H7 (cell line): ENCODE data around the gene NKPD1. TPM values are rescaled to one million over a fixed set of nuclear protein-coding genes. Genes with fewer than 3 reads are reported as not detected.

ENCODE experiments used
- DNase-seq: peaks from one replicate; pipeline ENCODE4 v3.0.0; 2012
- H3K27me3 ChIP-seq: 2 replicates; pipeline ENCODE4 v1.6.0; 2011; ENCODE audit warnings: mild to moderate bottlenecking, low read length; ENCODE audit not compliant: control insufficient read depth, insufficient read depth
- H3K36me3 ChIP-seq: replicated peaks from 2 replicates; pipeline ENCODE4 v1.5.1; 2011; ENCODE audit warnings: low read length; ENCODE audit not compliant: control insufficient read depth, insufficient read depth
- H3K4me3 ChIP-seq: 2 replicates; pipeline ENCODE4 v1.5.1; 2011; ENCODE audit warnings: low read depth, mild to moderate bottlenecking, control low read depth, low read length, moderate library complexity; ENCODE audit not compliant: insufficient read depth
- total RNA-seq: library from RNA; depleted of rRNA; stranded (reverse); fragments of >200 nt; shearing (Covaris generic); gene quantifications from 2 replicates; pipeline ENCODE4 v1.2.3, GENCODE V29; 2014

Gene NKPD1
- total RNA-seq, 1 experiment from 2014 or later, result 0.24 TPM

DNA sequence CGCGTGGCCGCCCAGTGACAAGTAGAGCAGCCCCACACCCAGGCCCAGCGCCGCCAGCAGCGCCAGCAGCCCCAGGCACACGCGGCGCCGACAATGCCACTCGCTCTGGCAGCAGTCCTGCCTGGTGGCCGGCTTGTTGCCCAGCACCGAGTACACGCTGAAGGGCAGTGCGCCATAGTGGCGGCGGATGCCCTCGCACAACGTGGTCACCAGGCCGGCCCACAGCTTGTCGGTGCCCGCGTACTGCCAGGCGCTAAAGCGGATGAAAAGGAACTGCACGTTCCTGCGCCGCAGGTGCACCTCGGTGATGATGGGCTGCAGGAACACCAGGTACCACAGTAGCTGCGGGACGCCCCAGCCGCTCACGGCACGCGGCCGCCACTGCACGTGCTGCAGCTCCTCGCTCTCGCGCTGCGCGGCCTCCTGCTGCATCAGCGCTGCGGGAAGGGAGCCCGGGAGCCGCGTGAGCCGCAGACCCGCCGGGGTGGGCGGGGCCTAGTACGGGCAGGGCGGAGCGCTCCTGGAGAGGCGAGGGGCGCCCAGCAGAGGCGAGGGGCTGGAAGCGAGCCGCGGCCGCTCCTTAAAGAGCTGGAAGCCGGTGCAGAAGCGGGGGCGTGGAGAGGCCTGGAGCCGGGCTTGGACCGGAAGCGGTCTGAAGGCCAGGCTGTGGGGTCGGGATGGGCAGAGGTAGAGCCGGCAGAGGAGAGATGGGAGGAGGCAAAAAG, 7.3 kb downstream of the NKPD1 start:
- H3K27me3 ChIP-seq, result peaks cover 9% of the 10 kb centered on the region

DNA sequence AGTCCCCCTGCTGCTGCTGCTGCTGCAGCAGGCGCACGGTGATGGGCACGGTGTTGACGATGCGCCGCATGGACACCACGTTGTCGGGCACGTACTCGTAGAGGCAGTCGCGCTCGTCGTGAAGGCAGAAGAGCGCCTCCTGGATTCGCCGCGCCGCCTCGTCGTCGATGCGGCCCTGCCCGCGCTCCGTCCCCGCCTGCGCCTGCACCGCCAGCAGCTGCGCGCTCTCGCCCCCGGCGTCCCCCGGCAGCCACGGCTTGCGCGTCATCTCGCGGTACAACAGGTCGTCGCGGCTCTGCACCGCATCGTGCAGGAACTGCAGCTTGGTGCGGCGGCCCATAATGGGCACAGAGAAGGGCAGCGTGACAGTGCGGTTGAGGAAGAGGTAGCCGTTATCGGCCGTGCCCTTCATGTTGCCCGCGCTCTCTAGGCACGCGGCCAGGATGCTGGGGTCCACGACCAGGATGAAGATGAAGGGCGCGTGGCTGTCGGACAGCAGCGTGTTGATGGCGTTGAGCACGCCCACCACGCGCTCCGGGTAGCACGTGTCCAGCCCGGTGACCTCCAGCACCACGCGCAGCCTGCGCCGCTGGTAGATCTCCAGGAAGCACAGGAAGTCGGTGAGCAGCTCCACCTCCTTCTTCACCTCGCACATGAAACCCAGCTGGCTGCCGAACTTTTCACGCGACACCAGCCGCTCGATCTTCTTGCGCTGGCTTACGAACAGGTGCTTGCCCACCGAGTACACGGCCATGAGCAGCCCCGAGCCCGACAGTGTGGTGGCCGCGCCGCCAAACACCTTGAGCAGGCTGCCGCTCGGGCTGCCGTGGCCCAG, 8.1 kb downstream of the NKPD1 start:
- peak; percentile 81 for DNase-seq
- Histone ChIP-seq H3K27me3 (peaks cover 9% of the 10 kb centered on the region), H3K36me3 (no peaks in the 10 kb centered on the region), H3K4me3 (no peak overlapping the region)

More for the DNA sequence above, 7.3 kb downstream of the NKPD1 start:
- H3K36me3 ChIP-seq, result no peaks in the 10 kb centered on the region
- H3K4me3 ChIP-seq, result peak overlapping the region; percentile 35
- peak; percentile 95 for DNase-seq

DNA sequence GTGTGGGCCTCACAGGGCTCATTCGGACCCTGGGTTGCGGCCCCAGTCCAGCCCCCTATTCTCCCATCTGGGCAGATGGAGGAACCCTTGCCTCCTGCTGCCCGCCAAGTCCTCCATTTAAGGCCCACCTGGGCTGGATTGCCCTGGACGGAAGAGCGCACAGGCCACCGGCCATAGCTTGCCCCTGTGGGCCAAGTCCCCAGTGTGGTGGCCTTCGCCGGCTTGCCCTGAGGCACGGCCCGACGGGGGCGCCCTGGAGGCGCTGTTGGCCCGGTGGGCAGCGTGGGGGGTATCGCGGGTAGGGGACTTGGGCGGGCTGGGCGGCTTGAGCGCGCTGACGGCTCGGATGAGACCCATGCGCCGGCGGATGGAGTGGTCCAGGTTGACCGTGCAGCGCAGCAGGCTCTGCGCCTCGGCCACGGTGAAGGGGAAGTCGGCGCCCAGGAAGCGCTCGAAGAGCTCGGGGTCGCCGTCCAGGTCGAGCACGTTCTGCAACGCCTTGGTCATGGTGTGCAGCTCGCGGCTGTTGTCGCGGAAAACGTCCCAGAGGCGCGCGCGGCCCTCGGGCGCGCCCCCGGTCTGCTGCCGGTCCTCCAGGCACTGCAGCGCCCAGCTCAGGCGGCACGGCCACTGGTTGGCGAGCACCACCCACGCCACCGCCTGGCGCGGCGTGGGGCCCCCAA, 8.8 kb downstream of the NKPD1 start:
- Histone ChIP-seq H3K4me3 (no peak overlapping the region), H3K36me3 (no peaks in the 10 kb centered on the region; the same call in none of the 2 replicates), H3K27me3 (peaks cover 9% of the 10 kb centered on the region)
- DNase-seq, result peak; percentile 80

DNA sequence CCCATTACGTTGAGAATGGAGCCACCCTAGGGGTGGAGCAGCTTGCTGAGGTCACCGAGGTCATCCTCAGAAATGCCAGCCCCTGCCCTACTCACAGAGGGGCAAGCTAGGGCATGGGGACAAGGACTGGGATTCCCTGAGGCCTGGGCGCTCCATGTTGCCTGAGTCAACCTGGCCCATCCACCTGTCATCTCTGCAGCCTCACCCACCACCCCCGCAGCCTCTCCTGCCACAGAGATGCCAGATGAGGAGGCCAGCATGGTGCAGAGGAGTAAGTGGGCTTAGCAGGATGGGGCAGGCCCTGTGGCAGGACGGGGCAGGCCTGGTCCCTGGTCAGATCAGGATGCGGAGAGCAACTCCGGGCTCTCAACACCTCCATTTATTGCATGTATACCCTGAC, 9.5 kb downstream of the NKPD1 start:
- H3K27me3 ChIP-seq, result peaks cover 9% of the 10 kb centered on the region
- H3K4me3 ChIP-seq, result no peak overlapping the region
- DNase-seq, result no peak

DNA sequence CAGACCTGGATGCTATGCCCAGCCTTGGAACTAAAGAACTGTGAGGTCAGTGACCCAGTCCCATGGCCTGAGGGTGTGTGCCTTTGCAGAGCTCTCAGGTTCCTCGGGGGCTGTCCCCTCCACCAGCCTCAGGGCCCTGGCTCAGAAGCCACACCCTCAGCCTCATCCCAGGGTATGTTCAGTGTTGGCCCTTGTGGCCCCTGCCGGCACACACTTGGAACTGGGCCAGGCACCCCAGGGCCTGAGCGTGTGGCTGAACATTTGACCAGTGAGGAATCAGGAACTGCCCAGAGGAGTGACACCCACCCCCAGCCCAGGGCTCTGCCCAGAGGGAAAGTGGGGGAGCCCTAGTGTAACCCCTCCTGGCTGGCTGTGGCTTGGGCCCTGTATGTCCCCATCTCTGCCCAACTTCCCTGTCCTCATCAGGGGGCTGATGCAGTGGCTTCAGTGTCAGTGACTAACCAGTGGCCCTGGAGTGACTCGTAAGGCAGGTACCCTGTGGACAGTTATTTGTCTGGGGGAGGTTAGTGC, 10.0 kb downstream of the NKPD1 start:
- no peaks in the 10 kb centered on the region; the same call in none of the 2 replicates for H3K36me3 ChIP-seq
- no peak overlapping the region for H3K4me3 ChIP-seq
- H3K27me3 ChIP-seq, result peaks cover 9% of the 10 kb centered on the region
- DNase-seq, result no peak

More for the DNA sequence above, 9.5 kb downstream of the NKPD1 start:
- H3K36me3 ChIP-seq, result no peaks in the 10 kb centered on the region; the same call in none of the 2 replicates

DNA sequence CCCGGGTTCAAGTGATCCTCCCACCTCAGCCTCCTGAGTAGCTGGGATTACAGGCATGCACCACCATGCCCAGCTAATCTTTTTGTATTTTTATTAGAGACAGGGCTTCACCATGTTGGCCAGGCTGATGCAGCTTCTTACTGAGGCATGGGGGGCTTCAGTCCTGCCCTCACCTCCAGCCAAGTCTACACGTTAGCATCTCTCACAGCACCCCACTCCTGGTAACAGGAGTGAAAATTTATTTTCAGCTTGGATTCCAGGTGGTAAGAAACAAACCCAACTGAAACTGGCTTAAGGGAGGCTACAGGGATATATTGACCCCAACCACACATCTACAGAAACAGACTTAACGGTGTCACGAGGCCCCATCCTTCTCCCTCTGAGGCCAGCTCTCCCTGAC, 10.6 kb downstream of the NKPD1 start:
- no peaks in the 10 kb centered on the region; the same call in none of the 2 replicates for H3K36me3 ChIP-seq
- no peak overlapping the region for H3K4me3 ChIP-seq
- no peak for DNase-seq
- peaks cover 9% of the 10 kb centered on the region for H3K27me3 ChIP-seq

DNA sequence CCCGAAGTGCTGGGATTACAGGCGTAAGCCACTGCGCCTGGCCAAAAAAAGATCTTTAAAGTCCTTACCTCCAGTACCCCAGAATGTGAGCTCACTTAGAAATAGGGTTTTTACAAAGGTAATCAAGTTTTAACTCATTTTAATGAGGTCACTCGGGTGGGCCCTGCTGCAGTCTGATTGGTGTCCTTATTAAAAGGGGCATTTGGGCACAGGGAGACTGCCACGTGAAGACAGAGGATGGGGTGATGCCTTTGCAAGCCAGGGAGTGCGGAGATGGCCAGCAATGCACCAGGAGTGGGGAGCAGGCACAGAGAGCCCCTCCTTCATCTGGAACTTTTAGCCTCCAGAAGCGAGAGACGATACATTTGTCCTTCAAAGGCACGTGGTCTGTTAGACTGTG, 11.7 kb downstream of the NKPD1 start:
- Histone ChIP-seq H3K4me3 (no peak overlapping the region), H3K36me3 (no peaks in the 10 kb centered on the region; the same call in none of the 2 replicates), H3K27me3 (peaks cover 7% of the 10 kb centered on the region)
- DNase-seq, result no peak

DNA sequence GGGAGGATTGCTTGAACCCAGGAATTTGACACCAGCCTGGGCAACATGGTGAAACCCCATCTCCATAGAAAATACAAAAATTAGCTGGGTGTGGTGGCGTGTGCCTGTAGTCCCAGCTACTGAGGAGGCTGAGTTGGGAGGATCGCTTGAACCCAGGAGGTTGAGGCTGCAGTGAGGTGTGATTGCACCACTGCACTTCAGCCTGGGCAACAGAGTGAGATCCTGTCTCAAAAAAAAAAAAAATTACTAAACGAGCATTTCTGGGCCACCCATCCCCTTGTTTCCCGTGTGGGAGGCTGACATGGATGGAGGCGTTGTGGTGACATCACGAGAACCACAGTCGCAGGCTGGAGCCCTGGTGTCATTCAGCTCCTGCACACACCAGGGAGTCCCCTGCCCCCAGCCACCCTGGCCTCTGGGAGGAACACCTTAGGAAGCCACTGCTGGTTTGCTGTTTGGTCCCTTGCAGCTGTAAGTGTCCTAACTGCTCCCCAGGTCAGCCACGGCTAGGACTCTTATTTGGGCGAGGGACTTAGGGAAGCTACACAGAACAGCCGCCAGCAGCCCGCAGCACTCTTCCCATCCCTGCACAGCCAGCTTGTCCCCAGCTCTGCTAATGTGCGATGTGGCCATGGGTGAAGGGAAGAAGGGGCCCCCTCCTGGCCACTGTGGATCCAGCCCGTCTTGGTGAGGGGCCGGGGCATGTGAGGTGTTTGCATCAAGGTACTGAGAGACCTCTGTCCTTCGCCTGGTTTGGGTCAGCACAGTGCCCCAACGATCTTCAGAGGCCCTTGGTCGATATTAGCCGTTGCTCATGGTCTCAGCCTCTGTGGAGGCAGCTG, 12.7 kb downstream of the NKPD1 start:
- Histone ChIP-seq H3K4me3 (no peak overlapping the region), H3K36me3 (no peaks in the 10 kb centered on the region; the same call in none of the 2 replicates)
- peak; percentile 87 for DNase-seq

DNA sequence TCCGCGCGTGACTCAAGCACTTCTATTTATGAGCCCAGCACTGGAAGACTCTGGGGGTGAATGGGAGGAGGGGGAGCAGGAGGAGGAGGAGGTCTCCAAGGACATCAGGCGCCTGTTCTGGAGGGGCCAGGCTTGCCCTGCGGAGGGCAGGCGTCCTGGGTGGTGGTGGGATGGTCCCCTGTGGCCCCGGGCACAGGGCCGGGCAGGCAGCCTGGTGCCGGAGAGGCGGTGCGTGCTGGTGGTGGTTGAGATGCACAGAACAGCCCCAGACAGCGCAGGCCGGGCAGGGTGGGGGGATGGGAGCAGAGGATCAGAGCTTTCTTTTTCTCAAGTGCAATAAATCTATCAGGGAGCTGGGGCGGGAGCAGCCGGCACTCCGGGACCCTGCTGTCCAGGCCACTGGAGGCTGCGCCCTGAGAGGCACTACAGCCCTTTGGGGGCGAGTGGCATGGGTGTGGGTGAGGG, 14.0 kb downstream of the NKPD1 start:
- DNase-seq, result peak; percentile 49
- Histone ChIP-seq H3K4me3 (no peak overlapping the region), H3K27me3 (no peaks in the 10 kb centered on the region), H3K36me3 (no peaks in the 10 kb centered on the region; the same call in none of the 2 replicates)

More for the DNA sequence above, 12.7 kb downstream of the NKPD1 start:
- no peaks in the 10 kb centered on the region for H3K27me3 ChIP-seq

DNA sequence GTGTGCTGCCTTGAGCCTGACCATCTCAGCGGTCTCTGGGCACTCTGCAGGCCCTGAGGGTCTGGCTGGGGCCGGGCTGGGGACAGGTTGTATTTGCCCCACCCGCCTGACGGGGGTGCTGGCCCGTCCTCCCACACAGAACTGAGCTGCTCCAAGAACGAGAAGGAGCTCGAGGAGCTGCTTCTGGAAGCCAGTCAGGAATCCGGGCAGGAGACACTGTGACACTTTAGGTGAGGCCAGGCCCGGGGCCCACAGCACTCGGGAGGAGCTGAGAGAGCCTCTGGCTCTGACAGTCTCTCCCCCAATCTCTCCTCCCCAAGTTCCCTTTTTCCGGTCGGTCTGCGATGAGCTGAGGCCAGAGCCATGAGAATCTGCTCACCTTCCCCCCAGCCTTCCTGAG, 14.5 kb downstream of the NKPD1 start:
- Histone ChIP-seq H3K27me3 (no peaks in the 10 kb centered on the region), H3K4me3 (no peak overlapping the region)
- DNase-seq, result peak; percentile 72

DNA sequence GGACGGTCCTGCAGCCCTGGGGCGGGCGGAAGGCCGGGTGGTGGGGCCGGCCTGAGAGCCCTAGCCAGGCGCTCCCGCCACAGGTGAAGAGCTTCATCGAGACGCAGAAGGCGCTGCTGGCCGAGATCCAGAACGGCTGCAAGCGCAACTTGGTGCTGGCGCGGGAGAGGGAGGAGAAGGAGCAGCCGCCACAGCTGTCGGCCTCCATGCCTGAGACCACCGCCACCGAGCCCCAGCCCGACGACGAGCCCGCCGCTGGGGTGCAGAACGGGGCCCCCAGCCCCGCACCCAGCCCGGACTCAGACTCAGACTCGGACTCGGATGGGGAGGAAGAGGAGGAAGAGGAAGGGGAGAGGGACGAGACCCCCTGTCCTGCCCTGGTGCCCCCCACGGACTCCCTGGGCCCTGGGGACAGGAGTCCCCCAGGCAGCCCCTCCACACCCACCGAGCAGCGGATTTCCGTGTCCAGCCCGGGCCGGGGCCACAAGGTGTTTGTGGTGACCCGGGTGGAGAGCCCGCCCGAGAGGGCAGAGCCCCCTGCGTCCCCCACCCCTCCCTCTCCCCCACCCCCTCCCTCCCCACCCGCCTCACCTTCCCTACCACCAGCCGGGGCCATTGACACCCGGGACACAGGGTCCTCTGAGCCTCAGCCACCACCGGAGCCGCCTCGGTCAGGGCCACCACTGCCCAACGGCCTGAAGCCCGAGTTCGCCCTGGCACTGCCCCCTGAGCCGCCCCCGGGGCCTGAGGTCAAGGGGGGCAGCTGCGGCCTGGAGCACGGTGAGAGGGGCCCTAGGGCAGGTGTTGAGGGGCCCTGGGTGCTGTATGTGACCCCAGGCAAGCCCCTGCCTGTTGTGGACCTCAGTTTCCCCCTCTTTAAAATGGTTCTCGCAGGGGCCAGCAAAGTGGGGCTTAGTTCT, 15.3 kb downstream of the NKPD1 start:
- H3K27me3 ChIP-seq, result no peaks in the 10 kb centered on the region
- peak; percentile 56 for DNase-seq
- no peak overlapping the region for H3K4me3 ChIP-seq
- no peaks in the 10 kb centered on the region; the same call in none of the 2 replicates for H3K36me3 ChIP-seq

More for the DNA sequence above, 14.5 kb downstream of the NKPD1 start:
- H3K36me3 ChIP-seq, result no peaks in the 10 kb centered on the region; the same call in none of the 2 replicates

DNA sequence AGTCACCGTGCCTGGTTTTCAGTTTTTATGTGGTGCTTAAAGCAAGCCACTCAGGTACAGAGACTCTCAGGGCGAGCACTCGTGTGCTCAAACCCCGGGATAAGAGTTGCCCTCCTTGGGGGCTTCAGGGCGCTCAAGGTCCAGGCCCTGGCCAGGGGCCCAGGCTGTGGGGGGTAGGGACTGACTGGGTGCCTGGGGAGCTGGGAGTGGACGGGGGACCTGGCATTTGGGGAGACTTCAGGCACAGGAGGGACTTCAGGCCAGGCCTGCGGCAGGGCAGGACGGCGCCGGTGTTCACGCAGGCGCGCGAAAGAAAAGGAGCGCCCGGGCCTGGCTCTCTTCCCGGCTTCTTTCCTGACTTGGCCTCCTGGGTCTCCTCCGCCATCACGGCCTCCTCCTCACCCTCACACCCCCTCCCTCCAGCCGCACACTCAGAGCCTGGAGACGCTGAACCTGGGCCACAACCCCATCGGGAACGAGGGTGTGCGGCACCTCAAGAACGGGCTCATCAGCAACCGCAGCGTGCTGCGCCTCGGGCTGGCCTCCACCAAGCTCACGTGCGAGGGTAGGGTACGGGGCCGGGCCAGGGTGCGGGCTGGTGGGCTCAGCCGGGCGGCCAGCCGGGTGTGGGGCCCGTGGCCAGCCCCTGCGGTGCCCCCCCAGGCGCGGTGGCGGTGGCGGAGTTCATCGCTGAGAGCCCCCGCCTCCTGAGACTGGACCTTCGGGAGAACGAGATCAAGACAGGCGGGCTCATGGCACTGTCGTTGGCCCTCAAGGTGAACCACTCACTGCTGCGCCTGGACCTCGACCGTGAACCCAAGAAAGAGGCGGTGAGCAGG, 16.1 kb downstream of the NKPD1 start:
- Histone ChIP-seq H3K36me3 (no peaks in the 10 kb centered on the region; the same call in none of the 2 replicates), H3K27me3 (no peaks in the 10 kb centered on the region), H3K4me3 (no peak overlapping the region)
- DNase-seq, result peak; percentile 57
